T-helper 1 cell treated with Interleukin-12 subunit alpha and Interleukin-12 subunit beta and Interleukin-4 antibody, amounts not matched to agents 30 μg/mL and 1 μg/mL, for 36 hours (primary cell): Measurements from ENCODE around the gene CALHM5.

ENCODE experiments used
- H3K27ac Mint-ChIP-seq: one replicate; pipeline ENCODE4 v1.8.0; 2021; ENCODE audit warnings: mild to moderate bottlenecking, mixed read lengths
- H3K27me3 Mint-ChIP-seq: one replicate; pipeline ENCODE4 v1.8.0; 2021; ENCODE audit warnings: low read depth, mixed read lengths
- H3K36me3 Mint-ChIP-seq: one replicate; pipeline ENCODE4 v1.8.0; 2021; ENCODE audit warnings: low read depth, mixed read lengths
- H3K4me1 Mint-ChIP-seq: one replicate; pipeline ENCODE4 v1.8.0; 2021; ENCODE audit warnings: low read depth, mixed read lengths
- H3K4me3 Mint-ChIP-seq: one replicate; pipeline ENCODE4 v1.8.0; 2021; ENCODE audit warnings: mild to moderate bottlenecking, moderate library complexity, mixed read lengths
- H3K9me3 Mint-ChIP-seq: one replicate; pipeline ENCODE4 v1.8.0; 2021; ENCODE audit warnings: mixed read lengths

The CALHM5 gene

GRCh38 chr6:116547358-116547757 is 35.9 kb downstream of the CALHM5 start:
- H3K4me1 Mint-ChIP-seq, result no peaks in the 10 kb centered on the region
- H3K9me3 Mint-ChIP-seq, result no peaks in the 10 kb centered on the region
- no peaks in the 10 kb centered on the region for H3K36me3 Mint-ChIP-seq
- peaks cover 39% of the 10 kb centered on the region for H3K27me3 Mint-ChIP-seq
- H3K27ac Mint-ChIP-seq, result no peak overlapping the region
- H3K4me3 Mint-ChIP-seq, result no peak overlapping the region

DNA sequence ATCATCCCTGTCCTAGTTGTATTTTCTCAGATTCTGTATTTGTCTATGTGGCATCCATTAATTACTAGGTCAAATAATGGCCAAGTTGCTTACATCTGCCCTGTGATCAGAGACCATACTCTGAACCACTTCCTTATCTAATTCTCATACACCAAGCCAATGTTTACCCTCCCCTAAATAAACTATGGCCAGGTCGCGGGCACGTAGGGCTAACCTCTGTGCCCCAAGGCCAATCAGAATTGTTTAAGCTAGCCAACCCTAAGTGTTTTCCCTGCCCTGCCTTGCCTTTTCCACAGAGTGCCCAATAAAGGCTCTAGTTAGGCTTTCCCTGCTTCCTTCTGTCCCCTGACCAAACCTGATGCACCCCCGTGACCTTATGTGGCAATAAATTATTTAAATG is 39.4 kb downstream of the CALHM5 start:
- Mint-ChIP-seq H3K27me3 (peaks cover 25% of the 10 kb centered on the region), H3K4me1 (no peaks in the 10 kb centered on the region), H3K27ac (no peak overlapping the region), H3K4me3 (no peak overlapping the region), H3K36me3 (no peaks in the 10 kb centered on the region), H3K9me3 (no peaks in the 10 kb centered on the region)

DNA sequence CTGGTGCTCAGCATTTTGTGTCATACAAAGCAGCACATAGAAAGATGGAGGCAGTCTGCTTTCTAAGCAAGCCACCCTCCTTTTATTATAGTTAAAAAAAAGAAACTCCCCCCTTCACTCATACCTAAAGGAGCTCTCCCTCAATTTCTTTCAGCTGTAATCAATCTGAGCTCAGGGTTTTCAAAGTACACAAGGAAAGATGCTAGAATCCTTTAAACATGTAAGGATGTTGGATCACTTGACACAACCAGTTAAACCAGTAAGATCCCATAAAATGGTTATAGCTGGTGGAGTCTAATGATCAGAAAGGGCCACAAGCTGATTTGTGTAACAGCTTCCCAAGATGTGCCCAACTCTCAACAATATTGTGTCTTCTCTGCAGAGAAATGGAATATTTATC is 42.0 kb downstream of the CALHM5 start, which contains the start of gene CALHM4:
Gene CALHM4 (plus strand): TSS at position 301 of the 400 bp plus-strand sequence. CDS start 43 bp downstream, at position 344.
- H3K36me3 Mint-ChIP-seq, result no peaks in the 10 kb centered on the region
- no peaks in the 10 kb centered on the region for H3K4me1 Mint-ChIP-seq
- no peaks in the 10 kb centered on the region for H3K9me3 Mint-ChIP-seq
- H3K27ac Mint-ChIP-seq, result no peak within 1 kb of the TSS
- no peak within 1 kb of the TSS for H3K4me3 Mint-ChIP-seq
- peaks cover 21% of the 10 kb centered on the region for H3K27me3 Mint-ChIP-seq

DNA sequence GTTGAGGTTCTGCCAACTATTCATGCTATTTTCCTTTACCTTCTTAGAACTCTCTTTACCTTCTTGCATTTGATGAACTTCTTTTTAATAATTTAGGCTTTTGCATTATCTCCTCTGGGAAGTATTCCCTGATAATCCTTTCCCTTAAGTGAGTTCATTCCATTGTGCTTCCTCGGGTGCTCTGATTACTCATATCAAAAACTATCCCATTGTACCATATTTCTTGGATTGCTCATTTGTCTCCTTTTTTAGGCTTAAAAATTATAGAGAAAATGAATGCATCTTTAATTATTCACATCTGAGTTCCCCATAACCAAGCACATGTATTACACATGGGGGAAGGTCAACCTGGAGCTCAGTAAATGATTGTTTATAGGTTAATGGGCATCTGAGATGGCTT is 44.6 kb downstream of the CALHM5 start:
- Mint-ChIP-seq H3K36me3 (no peaks in the 10 kb centered on the region), H3K27me3 (peaks cover 19% of the 10 kb centered on the region), H3K27ac (no peak overlapping the region), H3K9me3 (no peaks in the 10 kb centered on the region), H3K4me3 (no peak overlapping the region), H3K4me1 (no peaks in the 10 kb centered on the region)

GRCh38 chr6:116556814-116557415 is 45.5 kb downstream of the CALHM5 start:
- H3K27me3 Mint-ChIP-seq, result peaks cover 24% of the 10 kb centered on the region
- no peak overlapping the region for H3K27ac Mint-ChIP-seq
- H3K4me3 Mint-ChIP-seq, result no peak overlapping the region
- no peaks in the 10 kb centered on the region for H3K36me3 Mint-ChIP-seq
- no peaks in the 10 kb centered on the region for H3K9me3 Mint-ChIP-seq
- H3K4me1 Mint-ChIP-seq, result peaks cover 1% of the 10 kb centered on the region

DNA sequence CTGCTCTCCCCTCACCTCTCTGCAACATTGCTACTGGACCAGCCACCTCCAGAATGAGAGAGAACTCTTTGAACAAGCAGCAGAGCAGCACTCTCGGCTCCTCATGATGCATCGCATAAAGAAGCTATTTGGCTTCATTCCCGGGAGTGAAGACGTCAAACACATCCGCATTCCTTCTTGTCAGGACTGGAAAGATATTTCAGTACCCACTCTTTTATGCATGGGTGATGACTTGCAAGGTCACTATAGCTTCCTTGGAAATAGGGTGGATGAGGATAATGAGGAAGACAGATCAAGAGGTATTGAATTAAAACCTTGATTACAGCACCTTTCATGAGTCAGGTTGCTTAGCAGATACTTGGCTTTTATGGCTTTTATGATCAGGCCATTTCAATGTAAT is 46.5 kb downstream of the CALHM5 start:
- H3K4me3 Mint-ChIP-seq, result no peak overlapping the region
- H3K27ac Mint-ChIP-seq, result no peak overlapping the region
- peaks cover 1% of the 10 kb centered on the region for H3K4me1 Mint-ChIP-seq
- peaks cover 30% of the 10 kb centered on the region for H3K27me3 Mint-ChIP-seq
- no peaks in the 10 kb centered on the region for H3K36me3 Mint-ChIP-seq
- H3K9me3 Mint-ChIP-seq, result no peaks in the 10 kb centered on the region

GRCh38 chr6:116560130-116560529 is 48.7 kb downstream of the CALHM5 start:
- Mint-ChIP-seq H3K4me3 (no peak overlapping the region), H3K27ac (no peak overlapping the region), H3K9me3 (no peaks in the 10 kb centered on the region), H3K4me1 (peaks cover 6% of the 10 kb centered on the region), H3K27me3 (peaks cover 29% of the 10 kb centered on the region), H3K36me3 (no peaks in the 10 kb centered on the region)

- H3K36me3 Mint-ChIP-seq, result no peaks in the 10 kb centered on the region
- no peak overlapping the region for H3K27ac Mint-ChIP-seq
- peaks cover 39% of the 10 kb centered on the region for H3K27me3 Mint-ChIP-seq
- peaks cover 6% of the 10 kb centered on the region for H3K4me1 Mint-ChIP-seq
- no peaks in the 10 kb centered on the region for H3K9me3 Mint-ChIP-seq
- no peak overlapping the region for H3K4me3 Mint-ChIP-seq
Observed at GRCh38 chr6:116561377-116562018, 50.1 kb downstream of the CALHM5 start.

DNA sequence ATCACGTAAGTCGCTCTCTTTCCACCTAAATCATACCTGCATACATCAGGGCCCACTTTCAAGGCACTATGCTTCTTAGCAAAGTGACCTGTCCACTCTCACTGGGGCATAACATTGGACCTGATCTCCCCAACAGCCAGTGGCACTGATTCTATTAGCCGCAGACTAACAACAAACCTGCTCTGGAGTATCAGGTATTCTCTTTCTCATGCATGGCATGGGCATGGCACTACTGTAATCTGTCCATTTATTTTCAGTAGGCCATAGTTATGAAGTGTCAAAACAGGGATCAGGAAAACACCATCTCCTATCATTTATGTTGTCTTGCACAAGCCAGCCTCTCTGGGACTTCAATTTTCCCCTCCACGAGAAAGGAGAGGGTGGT is 50.6 kb downstream of the CALHM5 start:
- H3K9me3 Mint-ChIP-seq, result no peaks in the 10 kb centered on the region
- no peak overlapping the region for H3K27ac Mint-ChIP-seq
- H3K4me1 Mint-ChIP-seq, result peaks cover 6% of the 10 kb centered on the region
- no peak overlapping the region for H3K4me3 Mint-ChIP-seq
- H3K27me3 Mint-ChIP-seq, result peaks cover 39% of the 10 kb centered on the region
- no peaks in the 10 kb centered on the region for H3K36me3 Mint-ChIP-seq

- H3K4me1 Mint-ChIP-seq, result peaks cover 6% of the 10 kb centered on the region
Observed at GRCh38 chr6:116562614-116563013, 51.2 kb downstream of the CALHM5 start.

GRCh38 chr6:116563830-116564229 is 52.4 kb downstream of the CALHM5 start:
- H3K27me3 Mint-ChIP-seq, result peaks cover 32% of the 10 kb centered on the region
- H3K4me1 Mint-ChIP-seq, result peaks cover 6% of the 10 kb centered on the region
- no peak overlapping the region for H3K4me3 Mint-ChIP-seq
- no peak overlapping the region for H3K27ac Mint-ChIP-seq
- no peaks in the 10 kb centered on the region for H3K36me3 Mint-ChIP-seq
- no peaks in the 10 kb centered on the region for H3K9me3 Mint-ChIP-seq

More at GRCh38 chr6:116562614-116563013, 51.2 kb downstream of the CALHM5 start:
- Mint-ChIP-seq H3K9me3 (no peaks in the 10 kb centered on the region), H3K36me3 (no peaks in the 10 kb centered on the region), H3K27ac (no peak overlapping the region), H3K27me3 (peaks cover 39% of the 10 kb centered on the region), H3K4me3 (no peak overlapping the region)

GRCh38 chr6:116564311-116564710 is 52.9 kb downstream of the CALHM5 start:
- peaks cover 32% of the 10 kb centered on the region for H3K27me3 Mint-ChIP-seq
- no peak overlapping the region for H3K4me3 Mint-ChIP-seq
- H3K9me3 Mint-ChIP-seq, result no peaks in the 10 kb centered on the region
- no peak overlapping the region for H3K27ac Mint-ChIP-seq
- H3K4me1 Mint-ChIP-seq, result peaks cover 6% of the 10 kb centered on the region
- H3K36me3 Mint-ChIP-seq, result no peaks in the 10 kb centered on the region

GRCh38 chr6:116564921-116565872 is 53.8 kb downstream of the CALHM5 start:
- H3K36me3 Mint-ChIP-seq, result no peaks in the 10 kb centered on the region
- no peaks in the 10 kb centered on the region for H3K9me3 Mint-ChIP-seq
- H3K4me1 Mint-ChIP-seq, result peaks cover 8% of the 10 kb centered on the region
- peaks cover 32% of the 10 kb centered on the region for H3K27me3 Mint-ChIP-seq
- H3K27ac Mint-ChIP-seq, result no peak overlapping the region
- H3K4me3 Mint-ChIP-seq, result peak overlapping the region; percentile 22

GRCh38 chr6:116568111-116568510 is 56.7 kb downstream of the CALHM5 start:
- H3K27ac Mint-ChIP-seq, result no peak overlapping the region
- H3K4me1 Mint-ChIP-seq, result peaks cover 19% of the 10 kb centered on the region
- H3K9me3 Mint-ChIP-seq, result no peaks in the 10 kb centered on the region
- H3K4me3 Mint-ChIP-seq, result no peak overlapping the region
- H3K36me3 Mint-ChIP-seq, result no peaks in the 10 kb centered on the region
- peaks cover 17% of the 10 kb centered on the region for H3K27me3 Mint-ChIP-seq
